Ascending aorta (tissue), 2 donors: ENCODE measurements around the gene TBX21. TPM values are rescaled to one million over a fixed set of nuclear protein-coding genes. Genes with fewer than 3 reads are reported as not detected.

Experiments used
- DNase-seq, 2 donors: peaks; one replicate each; pipeline ENCODE4 v3.0.0-alpha.2; 2019; ENCODE audit warnings: low spot score in 2 of 2
- H3K27ac ChIP-seq, 2 donors: fragments of 200-600 bp; sonication (generic); one replicate each; pipeline ENCODE4 v1.5.1; 2016 to 2017; ENCODE audit warnings: mild to moderate bottlenecking in 1 of 2
- H3K27me3 ChIP-seq: fragments of 200-600 bp; sonication (generic); one replicate; pipeline ENCODE4 v1.5.1; 2017
- H3K36me3 ChIP-seq, 2 donors: fragments of 200-600 bp; sonication (generic); one replicate each; pipeline ENCODE4 v1.5.1; 2016
- H3K4me1 ChIP-seq, 2 donors: fragments of 200-600 bp; sonication (generic); one replicate each; pipeline ENCODE4 v1.5.1; 2016 to 2017; ENCODE audit warnings: mild to moderate bottlenecking in 1 of 2
- H3K4me3 ChIP-seq, 2 donors: fragments of 200-600 bp; sonication (generic); one replicate each; pipeline ENCODE4 v1.5.1; 2016 to 2017; ENCODE audit warnings: mild to moderate bottlenecking in 1 of 2
- H3K9me3 ChIP-seq, 2 donors: fragments of 200-600 bp; sonication (generic); one replicate each; pipeline ENCODE4 v1.5.1; 2016
- CTCF ChIP-seq, 3 experiments: fragments of 200-600 bp in 2 of 3; fragments of 450-650 bp in 1 of 3; sonication (generic) in 2 of 3; IDR thresholded peaks; one replicate each; pipeline ENCODE4 v1.5.1; 2016 to 2019; ENCODE audit warnings: antibody characterized with exemption in 3 of 3, mild to moderate bottlenecking in 1 of 3, moderate library complexity in 1 of 3
- intact Hi-C: fragments of 100-400 bp; cut with DNase I; formaldehyde crosslinking; loops from one replicate; pipeline ENCODE4 v1.15.1; 2023
- total RNA-seq: library from RNA; depleted of rRNA; stranded (reverse); fragments of >200 nt; gene quantifications from one replicate; pipeline ENCODE4 v1.1.0, GENCODE V29; 2016

TBX21 gene
- total RNA-seq, 1 donor from 2014 or later, result not detected

GRCh38 chr17:47744168-47745036 lies 11.4 kb downstream of the TBX21 start:
- no peak for DNase-seq
- H3K27ac ChIP-seq, result no peak overlapping the region
- peaks cover 6% of the 10 kb centered on the region for H3K27me3 ChIP-seq
- TF ChIP-seq CTCF (IDR thresholded peaks at IDR 0.05), result no peak
- no peaks in the 10 kb centered on the region for H3K9me3 ChIP-seq
- H3K4me1 ChIP-seq, result no peaks in the 10 kb centered on the region
- H3K36me3 ChIP-seq, result no peaks in the 10 kb centered on the region
- intact Hi-C loops, result no loop called here
- H3K4me3 ChIP-seq, result no peak overlapping the region

GRCh38 chr17:47745037-47745380 lies 12.0 kb downstream of the TBX21 start:
- Histone ChIP-seq H3K4me3 (no peak overlapping the region), H3K9me3 (no peaks in the 10 kb centered on the region), H3K27me3 (peaks cover 6% of the 10 kb centered on the region), H3K36me3 (no peaks in the 10 kb centered on the region), H3K27ac (no peak overlapping the region), H3K4me1 (no peaks in the 10 kb centered on the region)
- intact Hi-C loops, result no loop called here
- DNase-seq, result no peak
- TF ChIP-seq CTCF (IDR thresholded peaks at IDR 0.05), result no peak

GRCh38 chr17:47751471-47751870 lies 18.4 kb downstream of the TBX21 start:
- H3K27me3 ChIP-seq, result no peaks in the 10 kb centered on the region

GRCh38 chr17:47757386-47757785 lies 24.4 kb downstream of the TBX21 start:
- no peak for TF ChIP-seq CTCF (IDR thresholded peaks at IDR 0.05)
- intact Hi-C loops, result no loop called here
- H3K9me3 ChIP-seq, result peaks cover 0 to 24% of the 10 kb centered on the region in 2 donors

More at GRCh38 chr17:47751471-47751870, 18.4 kb downstream of the TBX21 start:
- H3K9me3 ChIP-seq, result peaks cover 0 to 8% of the 10 kb centered on the region in 2 donors
- H3K4me3 ChIP-seq, result no peak overlapping the region
- no peak for TF ChIP-seq CTCF (IDR thresholded peaks at IDR 0.05)
- no peak for DNase-seq
- no peak overlapping the region for H3K27ac ChIP-seq
- intact Hi-C loops, result no loop called here
- H3K36me3 ChIP-seq, result no peaks in the 10 kb centered on the region
- no peaks in the 10 kb centered on the region for H3K4me1 ChIP-seq

GRCh38 chr17:47760409-47761140 lies 27.5 kb downstream of the TBX21 start:
- TF ChIP-seq CTCF (IDR thresholded peaks at IDR 0.05), result no peak
- Histone ChIP-seq H3K27me3 (no peaks in the 10 kb centered on the region), H3K4me3 (no peak overlapping the region), H3K36me3 (no peaks in the 10 kb centered on the region), H3K4me1 (no peaks in the 10 kb centered on the region), H3K27ac (no peak overlapping the region), H3K9me3 (peaks cover 0 to 32% of the 10 kb centered on the region in 2 donors)
- intact Hi-C loops, result no loop called here
- DNase-seq, result no peak

More at GRCh38 chr17:47757386-47757785, 24.4 kb downstream of the TBX21 start:
- Histone ChIP-seq H3K36me3 (no peaks in the 10 kb centered on the region), H3K27me3 (no peaks in the 10 kb centered on the region), H3K4me3 (no peak overlapping the region), H3K27ac (no peak overlapping the region), H3K4me1 (no peaks in the 10 kb centered on the region)
- no peak for DNase-seq
